NB4 (cell line): ENCODE data around the gene EFCAB6.

Experiments used
- POLR2A ChIP-seq: IDR thresholded peaks from 2 replicates; pipeline ENCODE4 v1.6.1; 2011; ENCODE audit warnings: mild to moderate bottlenecking; ENCODE audit not compliant: insufficient read length; ENCODE audit errors: extremely low read depth
- TF ChIP-seq, protein P1 (sequence below): IDR thresholded peaks from one replicate; pipeline ENCODE4 v1.5.1; 2012; ENCODE audit warnings: low read depth, low read length

- TF ChIP-seq, protein P1, sequence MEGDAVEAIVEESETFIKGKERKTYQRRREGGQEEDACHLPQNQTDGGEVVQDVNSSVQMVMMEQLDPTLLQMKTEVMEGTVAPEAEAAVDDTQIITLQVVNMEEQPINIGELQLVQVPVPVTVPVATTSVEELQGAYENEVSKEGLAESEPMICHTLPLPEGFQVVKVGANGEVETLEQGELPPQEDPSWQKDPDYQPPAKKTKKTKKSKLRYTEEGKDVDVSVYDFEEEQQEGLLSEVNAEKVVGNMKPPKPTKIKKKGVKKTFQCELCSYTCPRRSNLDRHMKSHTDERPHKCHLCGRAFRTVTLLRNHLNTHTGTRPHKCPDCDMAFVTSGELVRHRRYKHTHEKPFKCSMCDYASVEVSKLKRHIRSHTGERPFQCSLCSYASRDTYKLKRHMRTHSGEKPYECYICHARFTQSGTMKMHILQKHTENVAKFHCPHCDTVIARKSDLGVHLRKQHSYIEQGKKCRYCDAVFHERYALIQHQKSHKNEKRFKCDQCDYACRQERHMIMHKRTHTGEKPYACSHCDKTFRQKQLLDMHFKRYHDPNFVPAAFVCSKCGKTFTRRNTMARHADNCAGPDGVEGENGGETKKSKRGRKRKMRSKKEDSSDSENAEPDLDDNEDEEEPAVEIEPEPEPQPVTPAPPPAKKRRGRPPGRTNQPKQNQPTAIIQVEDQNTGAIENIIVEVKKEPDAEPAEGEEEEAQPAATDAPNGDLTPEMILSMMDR = no peak
- no peak for TF ChIP-seq POLR2A
Observed at GRCh38 chr22:43840851-43841250, 28.7 kb upstream of the EFCAB6 start.
